Hepatocyte (in vitro differentiated cells): ENCODE data around the gene LRRC26. TPM values are rescaled to one million over a fixed set of nuclear protein-coding genes. Genes with fewer than 3 reads are reported as not detected.

Source experiments
- DNase-seq: peaks from one replicate; pipeline ENCODE4 v3.0.0-alpha.2; 2016; ENCODE audit warnings: low spot score
- H2AFZ ChIP-seq: fragments of 200-600 bp; sonication (generic); 2 replicates; pipeline ENCODE4 v1.6.0; 2016; ENCODE audit warnings: antibody characterized with exemption, mild to moderate bottlenecking
- H3K27ac ChIP-seq: fragments of 200-600 bp; sonication (generic); 2 replicates; pipeline ENCODE4 v1.5.1; 2016; ENCODE audit warnings: mild to moderate bottlenecking
- H3K27me3 ChIP-seq: fragments of 200-600 bp; sonication (generic); 2 replicates; pipeline ENCODE4 v1.6.1; 2016
- H3K36me3 ChIP-seq: fragments of 200-600 bp; sonication (generic); replicated peaks from 2 replicates; pipeline ENCODE4 v1.5.1; 2016; ENCODE audit warnings: low read depth; ENCODE audit not compliant: insufficient read depth
- H3K4me1 ChIP-seq: fragments of 200-600 bp; sonication (generic); 2 replicates; pipeline ENCODE4 v1.5.1; 2016; ENCODE audit warnings: mild to moderate bottlenecking, moderate library complexity; ENCODE audit not compliant: insufficient read depth
- H3K4me2 ChIP-seq: fragments of 200-600 bp; sonication (generic); 2 replicates; pipeline ENCODE4 v1.6.0; 2016
- H3K4me3 ChIP-seq: fragments of 200-600 bp; sonication (generic); 2 replicates; pipeline ENCODE4 v1.5.1; 2016; ENCODE audit warnings: mild to moderate bottlenecking
- H3K79me2 ChIP-seq: fragments of 200-600 bp; sonication (generic); 2 replicates; pipeline ENCODE4 v1.6.0; 2017; ENCODE audit warnings: mild to moderate bottlenecking
- H3K9me2 ChIP-seq: fragments of 200-600 bp; sonication (generic); replicated peaks from 2 replicates; pipeline ENCODE4 v1.6.0; 2017; ENCODE audit warnings: mild to moderate bottlenecking; ENCODE audit not compliant: insufficient read depth
- H3K9me3 ChIP-seq: fragments of 200-600 bp; sonication (generic); 2 replicates; pipeline ENCODE4 v1.5.1; 2016; ENCODE audit warnings: low read depth, mild to moderate bottlenecking
- H4K20me1 ChIP-seq: fragments of 200-600 bp; sonication (generic); 2 replicates; pipeline ENCODE4 v1.6.0; 2016; ENCODE audit warnings: mild to moderate bottlenecking; ENCODE audit not compliant: insufficient read depth, poor library complexity, severe bottlenecking
- EZH2 ChIP-seq: fragments of 200-600 bp; sonication (generic); IDR thresholded peaks from 2 replicates; pipeline ENCODE4 v1.6.1; 2016; ENCODE audit warnings: antibody characterized with exemption, mild to moderate bottlenecking, borderline replicate concordance
- EZH2phosphoT487 ChIP-seq: fragments of 200-600 bp; sonication (generic); IDR thresholded peaks from one replicate; pipeline ENCODE4 v1.6.1; 2018; ENCODE audit warnings: antibody characterized with exemption, mild to moderate bottlenecking, low read depth, moderate library complexity; ENCODE audit not compliant: unreplicated experiment, severe bottlenecking
- WGBS: methylation state at CpG from one replicate; pipeline ENCODE4 v1.1.6; 2016; ENCODE audit warnings: low lambda C conversion rate; ENCODE audit errors: missing lambda C conversion rate; 5-methylcytosine and 5-hydroxymethylcytosine counted together
- polyA plus RNA-seq: library from polyadenylated mRNA; unstranded; fragments of >200 nt; fragmentation: Nextera tagmentation; extraction: Ambion mirVana; gene quantifications from 2 replicates; pipeline ENCODE4 v1.2.1, GENCODE V29; 2016
- total RNA-seq: library from RNA; depleted of rRNA; stranded (reverse); fragments of >200 nt; gene quantifications from 2 replicates; pipeline ENCODE4 v1.2.3, GENCODE V29; 2014
- TF ChIP-seq, protein P1 (sequence below): fragments of 200-600 bp; sonication (generic); IDR thresholded peaks from 2 replicates; pipeline ENCODE4 v1.5.1; 2016; ENCODE audit warnings: antibody characterized with exemption, mild to moderate bottlenecking; ENCODE audit not compliant: poor library complexity

LRRC26 gene
- total and polyA plus RNA-seq, 2 experiments from 2014 or later: 0.73 to 2.6 TPM

GRCh38 chr9:137214620-137215019, 44.8 kb upstream of the LRRC26 start:
- H3K4me2 ChIP-seq: no peak overlapping the region
- no peaks in the 10 kb centered on the region for H4K20me1 ChIP-seq
- no peaks in the 10 kb centered on the region for H3K27me3 ChIP-seq
- H3K9me3 ChIP-seq: no peaks in the 10 kb centered on the region
- no peaks in the 10 kb centered on the region for H3K79me2 ChIP-seq
- H3K27ac ChIP-seq: no peak overlapping the region
- H3K36me3 ChIP-seq: no peaks in the 10 kb centered on the region
- DNase-seq: no peak
- WGBS: 95% methylated on average over 7 of the region's 19 CpGs
- no peak overlapping the region for H2AFZ ChIP-seq
- TF ChIP-seq EZH2: no peak
- TF ChIP-seq, protein P1, sequence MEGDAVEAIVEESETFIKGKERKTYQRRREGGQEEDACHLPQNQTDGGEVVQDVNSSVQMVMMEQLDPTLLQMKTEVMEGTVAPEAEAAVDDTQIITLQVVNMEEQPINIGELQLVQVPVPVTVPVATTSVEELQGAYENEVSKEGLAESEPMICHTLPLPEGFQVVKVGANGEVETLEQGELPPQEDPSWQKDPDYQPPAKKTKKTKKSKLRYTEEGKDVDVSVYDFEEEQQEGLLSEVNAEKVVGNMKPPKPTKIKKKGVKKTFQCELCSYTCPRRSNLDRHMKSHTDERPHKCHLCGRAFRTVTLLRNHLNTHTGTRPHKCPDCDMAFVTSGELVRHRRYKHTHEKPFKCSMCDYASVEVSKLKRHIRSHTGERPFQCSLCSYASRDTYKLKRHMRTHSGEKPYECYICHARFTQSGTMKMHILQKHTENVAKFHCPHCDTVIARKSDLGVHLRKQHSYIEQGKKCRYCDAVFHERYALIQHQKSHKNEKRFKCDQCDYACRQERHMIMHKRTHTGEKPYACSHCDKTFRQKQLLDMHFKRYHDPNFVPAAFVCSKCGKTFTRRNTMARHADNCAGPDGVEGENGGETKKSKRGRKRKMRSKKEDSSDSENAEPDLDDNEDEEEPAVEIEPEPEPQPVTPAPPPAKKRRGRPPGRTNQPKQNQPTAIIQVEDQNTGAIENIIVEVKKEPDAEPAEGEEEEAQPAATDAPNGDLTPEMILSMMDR: no peak
- no peak for TF ChIP-seq EZH2phosphoT487
- no peak overlapping the region for H3K4me3 ChIP-seq
- H3K4me1 ChIP-seq: peaks cover 22% of the 10 kb centered on the region
- H3K9me2 ChIP-seq: no peaks in the 10 kb centered on the region

DNA sequence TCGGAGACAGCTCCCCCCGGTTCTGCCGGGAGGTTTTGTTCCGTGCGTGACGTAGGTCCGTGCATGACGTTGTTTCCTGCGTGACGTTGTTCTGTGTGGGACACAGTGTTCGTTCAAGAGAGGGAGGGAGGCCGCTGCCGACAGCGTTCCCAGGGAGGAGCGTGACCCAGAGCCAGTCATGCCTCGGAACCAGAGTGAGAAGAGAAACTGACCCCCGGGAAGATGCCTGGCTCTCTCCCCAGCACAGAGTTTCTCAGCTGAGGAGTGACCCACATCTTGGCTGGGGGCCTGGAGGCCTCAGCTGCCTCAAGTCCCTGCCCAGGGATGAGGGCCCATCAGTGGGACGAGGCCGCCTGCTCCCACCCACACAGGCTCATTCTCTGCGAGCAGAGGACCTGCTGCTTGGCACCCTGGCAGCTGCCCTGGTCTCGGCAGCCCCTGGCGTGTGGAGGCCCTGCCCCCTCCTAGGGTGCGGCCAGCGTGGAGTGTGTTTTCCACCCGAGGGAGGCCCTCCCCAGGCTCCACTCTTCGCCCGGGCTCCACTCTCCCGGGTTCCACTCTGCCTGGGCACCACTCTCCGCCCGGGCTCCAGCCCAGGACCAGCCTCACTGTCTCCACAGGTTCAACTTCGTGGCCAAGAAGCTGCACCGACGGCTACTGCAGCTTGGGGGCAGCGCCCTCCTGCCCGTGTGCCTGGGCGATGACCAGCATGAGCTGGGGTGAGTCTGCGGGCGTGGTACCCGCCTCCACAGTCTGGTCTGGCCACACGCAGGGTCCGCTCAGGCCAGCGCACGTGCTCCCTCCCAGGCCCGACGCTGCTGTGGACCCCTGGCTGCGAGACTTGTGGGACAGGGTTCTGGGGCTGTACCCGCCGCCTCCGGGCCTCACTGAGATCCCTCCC, 43.6 kb upstream of the LRRC26 start:
- Histone ChIP-seq H3K9me2 (no peaks in the 10 kb centered on the region), H3K27me3 (no peaks in the 10 kb centered on the region), H3K4me1 (peaks cover 15% of the 10 kb centered on the region), H3K36me3 (no peaks in the 10 kb centered on the region), H3K27ac (no peak overlapping the region), H4K20me1 (no peaks in the 10 kb centered on the region), H2AFZ (no peak overlapping the region), H3K4me3 (no peak overlapping the region), H3K4me2 (no peak overlapping the region), H3K79me2 (no peaks in the 10 kb centered on the region), H3K9me3 (no peaks in the 10 kb centered on the region)
- DNase-seq: no peak
- no peak for TF ChIP-seq EZH2
- TF ChIP-seq, protein P1: peak; percentile 12
- 95% methylated on average over 42 of the region's 49 CpGs for WGBS

- H4K20me1 ChIP-seq: no peaks in the 10 kb centered on the region
- H3K27me3 ChIP-seq: no peaks in the 10 kb centered on the region
- 94% methylated on average over 19 of the region's 21 CpGs for WGBS
- H3K9me3 ChIP-seq: no peaks in the 10 kb centered on the region
- no peaks in the 10 kb centered on the region for H3K36me3 ChIP-seq
- H3K9me2 ChIP-seq: no peaks in the 10 kb centered on the region
- no peak overlapping the region for H3K4me3 ChIP-seq
- no peak overlapping the region for H2AFZ ChIP-seq
- TF ChIP-seq EZH2phosphoT487 (no peak), EZH2 (no peak)
- TF ChIP-seq, protein P1: no peak
- no peak overlapping the region for H3K4me2 ChIP-seq
- H3K79me2 ChIP-seq: no peaks in the 10 kb centered on the region
- H3K27ac ChIP-seq: no peak overlapping the region
- H3K4me1 ChIP-seq: peaks cover 8% of the 10 kb centered on the region
- DNase-seq: no peak
Measured at GRCh38 chr9:137212520-137212919, 42.7 kb upstream of the LRRC26 start.
